ENCODE data around the gene STARD10.

GRCh38 chr11:72725724-72726028 lies 68.2 kb downstream of the STARD10 start:
- TF ChIP-seq CTCF (IDR thresholded peaks at IDR 0.05) (no peak), POLR2A (IDR thresholded peaks at IDR 0.05; ENCODE audit: low read depth) (no peak), POLR2AphosphoS5 (IDR thresholded peaks at IDR 0.05) (no peak)
